Heart right ventricle (tissue), 16 donors: ENCODE results near the gene HPD. TPM values are rescaled to one million over a fixed set of nuclear protein-coding genes. Genes with fewer than 3 reads are reported as not detected.

Source experiments
- ATAC-seq, 8 donors: fragments of 200-7000 bp; cut with Tn5 transposase; one replicate each; pipeline ENCODE4 v1.9.1; 2020; ENCODE audit warnings: mild to moderate bottlenecking in 8 of 8, moderate library complexity in 8 of 8, moderate number of reproducible peaks in 1 of 8
- DNase-seq, 2 donors: peaks; one replicate each; pipeline ENCODE4 v3.0.0-alpha.2; 2020
- H3K27ac ChIP-seq, 10 donors: fragments of 200-600 bp; sonication (generic) in 2 of 10; one replicate each; pipeline versions ENCODE4 v1.5.0 to v1.8.0; 2020 to 2022; ENCODE audit warnings: mild to moderate bottlenecking in 3 of 10
- H3K27me3 ChIP-seq, 7 donors: fragments of 200-600 bp; one replicate each; pipeline ENCODE4 v1.8.0; 2021 to 2022; ENCODE audit warnings: mild to moderate bottlenecking in 2 of 7
- H3K36me3 ChIP-seq, 9 donors: fragments of 200-600 bp; sonication (generic) in 1 of 9; one replicate each; pipeline versions ENCODE4 v1.5.0 to v1.8.0; 2020 to 2022; ENCODE audit warnings: mild to moderate bottlenecking in 2 of 9
- H3K4me1 ChIP-seq, 9 donors: fragments of 200-600 bp; sonication (generic) in 1 of 9; one replicate each; pipeline versions ENCODE4 v1.5.0 to v1.8.0; 2020 to 2022; ENCODE audit warnings: mild to moderate bottlenecking in 4 of 9
- H3K4me3 ChIP-seq, 10 donors: fragments of 200-600 bp; sonication (generic) in 2 of 10; one replicate each; pipeline versions ENCODE4 v1.5.0 to v1.8.0; 2020 to 2022; ENCODE audit warnings: mild to moderate bottlenecking in 7 of 10, moderate library complexity in 2 of 10
- H3K9me3 ChIP-seq, 11 donors: fragments of 200-600 bp in 10 of 11; sonication (generic) in 2 of 11; one replicate each; pipeline versions ENCODE4 v1.5.0 to v1.8.0; 2013 to 2022; ENCODE audit warnings: mild to moderate bottlenecking in 2 of 11, control low read depth in 1 of 11, moderate library complexity in 1 of 11
- WGBS, 2 donors: extraction: QIAGEN DNeasy Blood & Tissue Kit; methylation state at CpG; one replicate each; pipeline ENCODE4 v1.1.7; 2013; ENCODE audit warnings: inconsistent platforms in 1 of 2; 5-methylcytosine and 5-hydroxymethylcytosine counted together
- intact Hi-C, 10 donors: fragments of 100-400 bp; cut with DNase I; formaldehyde crosslinking; loops; one replicate each; pipeline versions ENCODE4 v1.11.1 to v1.14.2; 2022
- polyA plus RNA-seq, 2 donors: library from polyadenylated mRNA; stranded (reverse); fragments of 200-250 nt; gene quantifications; one replicate each; pipeline ENCODE4 v1.2.3, GENCODE V29; 2013
- total RNA-seq, 10 donors: library from RNA; stranded (reverse); fragmentation: NEBNext Ultra II Directional in 3 of 10; extraction: Animal tissue kit (Norgen Biotek cat#: 25700) in 3 of 10; gene quantifications; one replicate each; pipeline versions ENCODE4 v1.2.1 to v1.2.4, GENCODE V29; 2021 to 2023
- TF ChIP-seq, protein P1 (sequence below), 9 donors: fragments of 200-600 bp; sonication (generic) in 2 of 9; IDR thresholded peaks; one replicate each; pipeline versions ENCODE4 v1.5.0 to v1.8.0; 2021 to 2022; ENCODE audit warnings: antibody characterized with exemption in 9 of 9, mild to moderate bottlenecking in 5 of 9, moderate library complexity in 1 of 9
- donor health status: Arrhythmogenic right ventricular cardiomyopathy.
- donor health status: ischemic (EF 13 %, LVEDD 7.1; RV severe dilation, severe dysfunction).
- donor health status: healthy with polysubstance abuse.
- donor health status: DM: no; HTN: yes; CAD: no.
- donor health status: DM: no; HTN: no; CAD: no.
- donor health status: ischemic (EF 25% LVEDD 6.9; RV normal size, moderate dysfunction).
- donor health status: ischemic (EF 25% LVEDD 5.7; RV mildly dilated, moderate dysfunction).
- donor health status: healthy.
- donor health status: DM: yes; HTN: yes; CAD: no.
- donor health status: Ischemic cardiomyopathy.
- donor health status: ischemic (EF 35%, LVEDD 5.7; RV mildly dilated, moderate dysfunction).
- donor health status: nonischemic (EF 11% LVEDD 7.7; RV severe dilation, severe dysfunction).
- donor health status: DM: yes; HTN: yes; CAD: no.
- donor health status: PGD.
- donor health status: ischemic (EF 29% LVEDD 5.4; RV normal size, mild dysfunction).
- donor health status: nonischemic (EF 23%, LVEDD 6.1; RV moderate dilation, normal function).

Gene HPD
- total and polyA plus RNA-seq, 12 donors: 0.24 to 3.4 (median 1.2) TPM

DNA sequence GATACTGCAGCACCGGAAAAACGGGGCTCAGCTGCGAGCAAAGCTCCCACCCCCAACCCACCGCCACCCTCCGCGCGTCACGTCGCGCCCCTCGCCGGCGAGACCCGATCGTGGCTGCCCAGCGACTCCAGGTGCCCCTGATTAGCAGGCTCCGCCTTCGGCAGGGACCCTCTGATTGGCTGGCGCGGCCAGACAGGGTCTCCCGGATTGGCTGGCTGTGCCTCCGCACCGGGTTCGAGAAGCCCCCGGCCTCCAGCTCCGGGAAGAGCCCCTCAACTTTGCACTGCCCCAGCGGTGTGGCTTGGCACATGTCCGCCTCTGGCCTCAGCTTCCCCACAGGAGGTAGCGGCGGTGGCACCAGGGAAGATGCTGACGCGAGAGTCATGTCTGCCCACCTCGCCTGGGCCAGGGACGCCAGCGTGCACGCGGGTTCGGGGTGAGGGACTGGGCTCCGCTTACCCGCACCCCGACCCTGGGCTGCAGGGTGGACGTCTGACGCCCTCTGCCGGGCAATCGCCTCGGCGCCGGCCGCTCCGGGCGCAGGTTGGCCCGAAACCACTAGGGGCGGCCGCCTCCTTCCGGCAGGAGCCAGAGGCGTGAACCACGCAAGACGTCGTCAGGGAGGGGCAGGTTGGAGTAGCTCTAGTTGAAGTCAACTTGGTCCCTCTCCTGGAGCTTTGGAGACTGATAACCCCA lies 64.7 kb downstream of the HPD start:
- TF ChIP-seq, protein P1, sequence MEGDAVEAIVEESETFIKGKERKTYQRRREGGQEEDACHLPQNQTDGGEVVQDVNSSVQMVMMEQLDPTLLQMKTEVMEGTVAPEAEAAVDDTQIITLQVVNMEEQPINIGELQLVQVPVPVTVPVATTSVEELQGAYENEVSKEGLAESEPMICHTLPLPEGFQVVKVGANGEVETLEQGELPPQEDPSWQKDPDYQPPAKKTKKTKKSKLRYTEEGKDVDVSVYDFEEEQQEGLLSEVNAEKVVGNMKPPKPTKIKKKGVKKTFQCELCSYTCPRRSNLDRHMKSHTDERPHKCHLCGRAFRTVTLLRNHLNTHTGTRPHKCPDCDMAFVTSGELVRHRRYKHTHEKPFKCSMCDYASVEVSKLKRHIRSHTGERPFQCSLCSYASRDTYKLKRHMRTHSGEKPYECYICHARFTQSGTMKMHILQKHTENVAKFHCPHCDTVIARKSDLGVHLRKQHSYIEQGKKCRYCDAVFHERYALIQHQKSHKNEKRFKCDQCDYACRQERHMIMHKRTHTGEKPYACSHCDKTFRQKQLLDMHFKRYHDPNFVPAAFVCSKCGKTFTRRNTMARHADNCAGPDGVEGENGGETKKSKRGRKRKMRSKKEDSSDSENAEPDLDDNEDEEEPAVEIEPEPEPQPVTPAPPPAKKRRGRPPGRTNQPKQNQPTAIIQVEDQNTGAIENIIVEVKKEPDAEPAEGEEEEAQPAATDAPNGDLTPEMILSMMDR (IDR thresholded peaks at IDR 0.05): peak; percentile 99 to 100 (median 100)
- intact Hi-C loops: loop anchor here (1.0 to 5.0 kb wide), 9 partner anchors 17 to 97 kb away; partner anchors contain the start of gene PSMD9 (in 4 of the 10)
- Histone ChIP-seq H3K9me3 (no peaks in the 10 kb centered on the region), H3K4me3 (peak overlapping the region; percentile 32 to 72 (median 58)), H3K27me3 (no peaks in the 10 kb centered on the region), H3K27ac (peak overlapping the region in 9 of 10 donors; percentile 68 to 100 (median 100)), H3K4me1 (peaks cover 41 to 87% (median 76%) of the 10 kb centered on the region in 9 donors), H3K36me3 (peaks cover 0 to 33% (median 7%) of the 10 kb centered on the region in 9 donors)
- 0 to 1% methylated on average over 59 of the region's 59 CpGs for WGBS, 2 donors
- peak; percentile 90 to 92 for DNase-seq
- ATAC-seq: peak; percentile 60 to 79 (median 68)

DNA sequence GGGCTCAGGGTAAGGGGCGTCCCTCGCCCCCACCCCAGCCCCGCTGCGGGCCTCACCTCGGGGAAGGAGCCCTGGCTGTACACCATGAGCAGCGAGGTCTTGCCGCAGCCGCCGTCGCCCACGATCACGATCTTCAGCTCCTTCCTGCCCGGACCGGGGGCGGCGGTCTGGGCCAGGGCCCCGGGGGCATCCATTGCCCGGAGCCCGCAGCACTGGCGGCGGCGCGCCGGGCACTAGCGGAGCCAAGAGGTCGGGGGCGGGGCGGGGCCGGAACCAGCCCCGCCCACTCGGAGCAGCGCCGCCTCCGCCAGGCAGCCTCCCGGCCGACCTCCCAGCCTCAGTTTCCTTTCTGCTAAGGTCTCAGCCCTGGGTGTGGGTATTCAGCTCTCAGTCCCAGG lies 65.2 kb downstream of the HPD start, which contains the start of gene RHOF:
Gene RHOF, minus strand, starts transcription at position 249 of the 398 bp plus-strand sequence. Its CDS starts 55 bp downstream, at position 194.
- ATAC-seq (peak in 2 of 8 donors; percentile 22 to 29), DNase-seq (peak in 1 of 2 donors; percentile 64)
- H3K4me3 ChIP-seq: peak within 1 kb of the TSS; percentile 32 to 72 (median 58)
- peaks cover 0 to 27% (median 7%) of the 10 kb centered on the region in 9 donors for H3K36me3 ChIP-seq
- H3K9me3 ChIP-seq: no peaks in the 10 kb centered on the region
- H3K27me3 ChIP-seq: no peaks in the 10 kb centered on the region
- intact Hi-C loops: loop anchor here in 7 of 10 donors (2.0 to 5.0 kb wide), 2 partner anchors 17 to 96 kb away; no protein-coding TSS in a partner anchor
- WGBS, 2 donors: 2 to 3% methylated on average over 31 to 36 of the region's 36 CpGs
- H3K4me1 ChIP-seq: peaks cover 36 to 87% (median 75%) of the 10 kb centered on the region in 9 donors
- H3K27ac ChIP-seq: peak within 1 kb of the TSS; percentile 24 to 100 (median 100)
- TF ChIP-seq, protein P1 (IDR thresholded peaks at IDR 0.05): no peak

DNA sequence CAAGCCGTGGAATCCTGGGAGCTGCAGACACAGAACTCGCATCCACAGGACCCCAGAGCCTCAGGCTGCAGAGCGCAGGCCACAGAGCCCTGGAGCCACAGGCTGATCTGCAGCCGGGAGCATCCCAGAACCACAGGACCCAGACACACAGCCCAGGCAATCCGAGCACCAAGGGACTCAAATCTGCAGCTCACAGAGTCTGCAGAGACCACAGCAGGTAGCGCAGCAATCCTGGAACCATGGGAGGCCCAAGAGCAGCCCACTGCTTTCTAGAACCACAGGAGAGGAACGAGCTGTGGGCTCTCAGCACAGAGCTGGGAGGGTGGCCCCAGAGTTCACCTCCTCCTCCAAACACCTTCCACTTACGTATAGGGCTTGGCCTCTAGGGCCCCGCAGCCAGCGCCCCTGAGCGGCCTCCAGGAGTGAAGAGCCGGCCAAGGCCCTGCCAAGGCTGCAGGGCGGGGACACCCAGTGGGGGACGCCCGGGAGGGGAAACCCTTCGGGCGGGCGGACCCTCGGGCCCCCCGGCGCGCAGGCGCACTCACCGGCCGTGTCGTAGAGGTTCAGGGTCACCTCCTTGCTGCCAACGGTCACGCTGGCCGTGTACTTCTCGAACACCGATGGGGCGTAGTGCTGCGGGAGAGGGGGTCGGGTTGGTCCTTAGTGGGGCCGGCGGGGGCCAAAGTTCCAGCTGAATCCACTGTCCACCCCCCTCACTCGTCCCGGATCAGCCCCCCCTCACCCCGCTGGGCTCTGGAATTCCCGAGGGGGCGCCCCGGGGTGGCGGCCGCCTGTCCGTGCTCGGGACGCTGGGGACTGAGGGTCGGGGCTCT lies 65.8 kb downstream of the HPD start:
- Histone ChIP-seq H3K9me3 (no peaks in the 10 kb centered on the region), H3K4me1 (peaks cover 30 to 87% (median 69%) of the 10 kb centered on the region in 9 donors), H3K27me3 (no peaks in the 10 kb centered on the region), H3K4me3 (peak overlapping the region; percentile 32 to 72 (median 58)), H3K27ac (peak overlapping the region; percentile 24 to 100 (median 100)), H3K36me3 (peaks cover 0 to 21% (median 7%) of the 10 kb centered on the region in 9 donors)
- intact Hi-C loops: loop anchor here in 7 of 10 donors (2.0 to 5.0 kb wide), 2 partner anchors 16 to 96 kb away; no protein-coding TSS in a partner anchor
- TF ChIP-seq, protein P1 (IDR thresholded peaks at IDR 0.05): no peak
- ATAC-seq: peak in 2 of 8 donors; percentile 2 to 7
- WGBS, 2 donors: 36 to 37% methylated on average over 46 to 48 of the region's 48 CpGs
- peak in 1 of 2 donors; percentile 68 for DNase-seq
